OCI-LY7 (cell line): ENCODE data around the gene DNASE2B. TPM values are rescaled to one million over a fixed set of nuclear protein-coding genes. Genes with fewer than 3 reads are reported as not detected.

Source experiments
- BruUV-seq: library from RNA; stranded (reverse); fragments of 400-500 nt; replicated peaks from 2 replicates; lab custom pipeline; 2021; lab: Mats Ljungman, UMichigan
- CTCF ChIA-PET: fragments of 300-600 bp; sonication (Branson Sonifier 250); formaldehyde crosslinking; loops from one replicate; lab custom pipeline; 2022; ENCODE audit warnings: antibody characterized with exemption; ENCODE audit not compliant: unreplicated experiment; lab: Charles Lee
- POLR2A ChIA-PET: fragments of 300-600 bp; sonication (Branson Sonifier 250); formaldehyde crosslinking; loops from one replicate; lab custom pipeline; 2022; ENCODE audit warnings: antibody characterized with exemption; lab: Charles Lee
- DNase-seq: peaks from one replicate; pipeline ENCODE4 v3.0.0-alpha.2; 2015; ENCODE audit warnings: low spot score
- H2AFZ ChIP-seq: fragments of 200-600 bp; sonication (generic), shearing (Covaris generic); 2 replicates; pipeline ENCODE4 v1.6.1; 2014; ENCODE audit warnings: mild to moderate bottlenecking, antibody characterized with exemption, low read length, moderate library complexity
- H3K27ac ChIP-seq: fragments of 200-600 bp; sonication (generic); 2 replicates; pipeline ENCODE4 v1.5.1; 2014; ENCODE audit warnings: mixed run types, low read depth, mild to moderate bottlenecking, moderate library complexity, low read length, inconsistent platforms; ENCODE audit not compliant: poor library complexity, severe bottlenecking
- H3K36me3 ChIP-seq: fragments of 200-600 bp; sonication (generic); 2 replicates; pipeline ENCODE4 v1.6.1; 2014; ENCODE audit warnings: mild to moderate bottlenecking, antibody characterized with exemption, low read length, moderate library complexity, mixed read lengths; ENCODE audit not compliant: insufficient read depth
- H3K4me1 ChIP-seq: fragments of 200-600 bp; sonication (generic); 2 replicates; pipeline ENCODE4 v1.5.1; 2014; ENCODE audit warnings: mild to moderate bottlenecking, low read length; ENCODE audit not compliant: insufficient read depth, poor library complexity, severe bottlenecking
- H3K4me2 ChIP-seq: fragments of 200-600 bp; sonication (generic); 2 replicates; pipeline ENCODE4 v1.6.1; 2014; ENCODE audit warnings: mild to moderate bottlenecking, low read length
- H3K4me3 ChIP-seq: fragments of 200-600 bp; sonication (generic); 2 replicates; pipeline ENCODE4 v1.5.1; 2014; ENCODE audit warnings: mild to moderate bottlenecking, low read depth, low read length; ENCODE audit not compliant: poor library complexity, severe bottlenecking
- H3K79me2 ChIP-seq: fragments of 200-600 bp; sonication (generic); 2 replicates; pipeline ENCODE4 v1.6.1; 2016; ENCODE audit warnings: low read depth, mild to moderate bottlenecking, low read length, moderate library complexity, mixed read lengths; ENCODE audit not compliant: insufficient read depth
- H3K9me2 ChIP-seq: fragments of 200-600 bp; sonication (generic); 2 replicates; pipeline ENCODE4 v1.6.1; 2016; ENCODE audit warnings: mild to moderate bottlenecking, low read length, mixed read lengths; ENCODE audit not compliant: insufficient read depth
- H3K9me3 ChIP-seq: fragments of 200-600 bp; sonication (generic); 2 replicates; pipeline ENCODE4 v1.6.1; 2014; ENCODE audit warnings: mild to moderate bottlenecking, mixed run types, low read length, mixed read lengths
- H4K20me1 ChIP-seq: fragments of 200-600 bp; sonication (generic); 2 replicates; pipeline ENCODE4 v1.6.1; 2014; ENCODE audit warnings: mild to moderate bottlenecking, antibody characterized with exemption, low read length, moderate library complexity, mixed read lengths; ENCODE audit not compliant: insufficient read depth
- CTCF ChIP-seq: fragments of 200-600 bp; sonication (generic); conservative IDR thresholded peaks from 2 replicates; pipeline ENCODE4 v1.5.1; 2014; ENCODE audit warnings: mild to moderate bottlenecking, antibody characterized with exemption, low read length, moderate library complexity, mixed read lengths
- EZH2phosphoT487 ChIP-seq: fragments of 200-600 bp; sonication (generic); IDR thresholded peaks from 2 replicates; pipeline ENCODE4 v1.6.1; 2018; ENCODE audit warnings: low read depth, borderline replicate concordance, mild to moderate bottlenecking, mixed run types, antibody characterized with exemption, low read length, moderate library complexity, mixed read lengths
- intact Hi-C: fragments of 100-400 bp; cut with micrococcal nuclease; formaldehyde crosslinking; loops from one replicate; pipeline ENCODE4 v1.10.0; 2022; ENCODE audit not compliant: unreplicated experiment
- total RNA-seq, 2 experiments: library from RNA; depleted of rRNA in 1 of 2; stranded (reverse); fragments of >200 nt in 1 of 2; shearing (Covaris generic) in 1 of 2; gene quantifications; 2 replicates each; pipeline ENCODE4 v1.2.3, GENCODE V29; 2014 to 2022

DNASE2B gene
- total RNA-seq, 2 experiments from 2014 or later: 0.22 TPM; not detected in 1

- ChIA-PET POLR2A (no interaction called here), CTCF (no interaction called here)
- intact Hi-C loops: no loop called here
- Histone ChIP-seq H4K20me1 (no peaks in the 10 kb centered on the region), H3K36me3 (no peaks in the 10 kb centered on the region), H3K27ac (no peak overlapping the region), H3K9me3 (no peaks in the 10 kb centered on the region), H3K4me1 (no peaks in the 10 kb centered on the region), H3K4me3 (no peak overlapping the region), H3K9me2 (no peaks in the 10 kb centered on the region), H2AFZ (no peak overlapping the region), H3K4me2 (no peak overlapping the region), H3K79me2 (no peaks in the 10 kb centered on the region)
- no peak for TF ChIP-seq EZH2phosphoT487
- no peak for TF ChIP-seq CTCF
- DNase-seq: no peak
- no TSS peak for BruUV-seq
These were observed 39.6 kb upstream of the DNASE2B start for GRCh38 chr1:84358695-84359094.

- POLR2A ChIA-PET: interaction anchor here (0.8 kb wide), 1 partner anchor 12 kb away, joined by 4 read pairs; no protein-coding TSS in a partner anchor
- no peak for TF ChIP-seq CTCF
- TF ChIP-seq EZH2phosphoT487: no peak
- H2AFZ ChIP-seq: no peak overlapping the region
These were observed 38.0 kb upstream of the DNASE2B start for GRCh38 chr1:84360316-84360715.

GRCh38 chr1:84361796-84362195, 36.5 kb upstream of the DNASE2B start:
- H2AFZ ChIP-seq: no peak overlapping the region
- DNase-seq: no peak
- no peaks in the 10 kb centered on the region for H3K36me3 ChIP-seq
- intact Hi-C loops: no loop called here
- no peaks in the 10 kb centered on the region for H3K4me1 ChIP-seq
- CTCF ChIA-PET: no interaction called here
- H4K20me1 ChIP-seq: no peaks in the 10 kb centered on the region
- no peaks in the 10 kb centered on the region for H3K9me2 ChIP-seq
- H3K27ac ChIP-seq: no peak overlapping the region
- no peak overlapping the region for H3K4me2 ChIP-seq
- POLR2A ChIA-PET: interaction anchor here (0.8 to 1.0 kb wide), 2 partner anchors 9 to 12 kb away, joined by 3 read pairs; no protein-coding TSS in a partner anchor
- H3K9me3 ChIP-seq: no peaks in the 10 kb centered on the region
- no peak for TF ChIP-seq CTCF
- no peak for TF ChIP-seq EZH2phosphoT487
- no peak overlapping the region for H3K4me3 ChIP-seq
- no TSS peak for BruUV-seq
- no peaks in the 10 kb centered on the region for H3K79me2 ChIP-seq

More at GRCh38 chr1:84360316-84360715, 38.0 kb upstream of the DNASE2B start:
- Histone ChIP-seq H3K4me3 (no peak overlapping the region), H3K36me3 (no peaks in the 10 kb centered on the region), H3K9me2 (no peaks in the 10 kb centered on the region), H3K9me3 (no peaks in the 10 kb centered on the region), H4K20me1 (no peaks in the 10 kb centered on the region), H3K27ac (no peak overlapping the region), H3K79me2 (no peaks in the 10 kb centered on the region), H3K4me1 (no peaks in the 10 kb centered on the region), H3K4me2 (no peak overlapping the region)
- intact Hi-C loops: no loop called here
- CTCF ChIA-PET: interaction anchor here (0.6 kb wide), 1 partner anchor 457 kb away, joined by 4 read pairs; no protein-coding TSS in a partner anchor
- no TSS peak for BruUV-seq
- no peak for DNase-seq
